ENCODE measurements around the gene EPB41L3.

DNA sequence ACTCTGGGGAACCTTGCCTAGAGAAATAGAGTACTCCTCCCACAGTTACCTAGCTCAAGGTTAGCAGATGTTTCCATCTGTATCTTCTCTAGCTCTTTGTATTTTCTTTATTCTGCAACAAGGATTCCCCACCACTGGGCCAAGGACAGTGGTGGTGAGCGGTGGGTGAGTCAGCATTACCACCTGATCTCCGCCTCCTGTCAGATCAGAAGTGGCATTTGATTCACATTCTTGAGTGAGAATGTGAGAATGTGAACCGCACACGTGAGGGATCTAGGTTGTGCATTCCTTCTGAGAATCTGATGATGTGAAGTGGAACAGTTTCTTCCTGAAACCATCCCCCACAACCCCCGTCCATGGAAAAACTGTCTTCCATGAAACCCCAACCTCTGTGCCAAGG is 9.0 kb downstream of the EPB41L3 start:
- no peak for TF ChIP-seq EZH2 (IDR thresholded peaks at IDR 0.05; ENCODE audit: low read length)
- TF ChIP-seq, protein P1, sequence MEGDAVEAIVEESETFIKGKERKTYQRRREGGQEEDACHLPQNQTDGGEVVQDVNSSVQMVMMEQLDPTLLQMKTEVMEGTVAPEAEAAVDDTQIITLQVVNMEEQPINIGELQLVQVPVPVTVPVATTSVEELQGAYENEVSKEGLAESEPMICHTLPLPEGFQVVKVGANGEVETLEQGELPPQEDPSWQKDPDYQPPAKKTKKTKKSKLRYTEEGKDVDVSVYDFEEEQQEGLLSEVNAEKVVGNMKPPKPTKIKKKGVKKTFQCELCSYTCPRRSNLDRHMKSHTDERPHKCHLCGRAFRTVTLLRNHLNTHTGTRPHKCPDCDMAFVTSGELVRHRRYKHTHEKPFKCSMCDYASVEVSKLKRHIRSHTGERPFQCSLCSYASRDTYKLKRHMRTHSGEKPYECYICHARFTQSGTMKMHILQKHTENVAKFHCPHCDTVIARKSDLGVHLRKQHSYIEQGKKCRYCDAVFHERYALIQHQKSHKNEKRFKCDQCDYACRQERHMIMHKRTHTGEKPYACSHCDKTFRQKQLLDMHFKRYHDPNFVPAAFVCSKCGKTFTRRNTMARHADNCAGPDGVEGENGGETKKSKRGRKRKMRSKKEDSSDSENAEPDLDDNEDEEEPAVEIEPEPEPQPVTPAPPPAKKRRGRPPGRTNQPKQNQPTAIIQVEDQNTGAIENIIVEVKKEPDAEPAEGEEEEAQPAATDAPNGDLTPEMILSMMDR (optimal IDR thresholded peaks at IDR 0.05 in 1 of 3, IDR thresholded peaks at IDR 0.05 in 1 of 3, conservative IDR thresholded peaks at IDR 0.05 in 1 of 3; ENCODE audit: extremely low read depth in 1 of 3, insufficient read depth in 2 of 3, low read length in 3 of 3), result no peak

All from keratinocyte (primary cell).